ENCODE results near the gene NABP2.

NABP2 gene

GRCh38 chr12:56223571-56224101, 506 bp upstream of the NABP2 start:
- TF ChIP-seq CTCF (IDR thresholded peaks at IDR 0.05; ENCODE audit: low read depth, low read length) = no peak
- peak overlapping the region; percentile 37 for H3K4me3 ChIP-seq (ENCODE audit: low read depth, low read length)

- TF ChIP-seq CTCF (IDR thresholded peaks at IDR 0.05; ENCODE audit: low read depth, low read length) = no peak
- H3K4me3 ChIP-seq (ENCODE audit: low read depth, low read length) = peak overlapping the region; percentile 73
Observed at GRCh38 chr12:56224954-56225353, 812 bp downstream of the NABP2 start.

GRCh38 chr12:56229082-56229481, 4.9 kb downstream of the NABP2 start:
- no peak overlapping the region for H3K4me3 ChIP-seq (ENCODE audit: low read depth, low read length)
- no peak for TF ChIP-seq CTCF (IDR thresholded peaks at IDR 0.05; ENCODE audit: low read depth, low read length)

GRCh38 chr12:56229916-56230431, 5.8 kb downstream of the NABP2 start, which contains the start of gene SLC39A5:
Gene SLC39A5, plus strand, starts transcription at chr12:56230051. Its CDS starts 1,224 bp downstream, at chr12:56231275.
- H3K4me3 ChIP-seq (ENCODE audit: low read depth, low read length) = no peak within 1 kb of the TSS
- TF ChIP-seq CTCF (IDR thresholded peaks at IDR 0.05; ENCODE audit: low read depth, low read length) = no peak

- no peak for TF ChIP-seq CTCF (IDR thresholded peaks at IDR 0.05; ENCODE audit: low read depth, low read length)
- H3K4me3 ChIP-seq (ENCODE audit: low read depth, low read length) = no peak overlapping the region
Observed at GRCh38 chr12:56230432-56231183, 6.5 kb downstream of the NABP2 start.

GRCh38 chr12:56231184-56231582, 7.0 kb downstream of the NABP2 start:
- TF ChIP-seq CTCF (IDR thresholded peaks at IDR 0.05; ENCODE audit: low read depth, low read length) = no peak
- no peak overlapping the region for H3K4me3 ChIP-seq (ENCODE audit: low read depth, low read length)

GRCh38 chr12:56234746-56235436, 10.7 kb downstream of the NABP2 start:
- no peak overlapping the region for H3K4me3 ChIP-seq (ENCODE audit: low read depth, low read length)
- no peak for TF ChIP-seq CTCF (IDR thresholded peaks at IDR 0.05; ENCODE audit: low read depth, low read length)

Data from WI38 (cell line).